Measurements from ENCODE around the gene MYL6.

DNA sequence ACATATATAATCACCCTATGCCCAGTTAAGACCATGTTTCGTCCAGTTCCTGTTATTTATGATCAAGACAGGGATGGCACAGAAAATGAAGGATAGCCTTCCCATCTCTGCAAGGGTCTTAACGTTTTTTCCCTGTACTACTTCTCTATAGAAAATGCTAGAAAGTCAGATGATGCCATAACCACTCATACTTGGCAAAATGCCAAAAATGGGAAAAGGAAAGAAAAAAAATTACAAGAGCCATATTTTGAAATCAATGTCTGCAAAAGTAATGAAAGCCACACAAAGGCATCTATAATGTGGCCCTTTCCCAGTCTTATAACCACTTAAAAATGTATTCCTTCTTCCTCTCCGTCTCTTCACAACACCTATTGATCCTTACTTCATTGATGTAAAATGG is 7.6 kb upstream of the MYL6 start:
- TF ChIP-seq, protein P1, sequence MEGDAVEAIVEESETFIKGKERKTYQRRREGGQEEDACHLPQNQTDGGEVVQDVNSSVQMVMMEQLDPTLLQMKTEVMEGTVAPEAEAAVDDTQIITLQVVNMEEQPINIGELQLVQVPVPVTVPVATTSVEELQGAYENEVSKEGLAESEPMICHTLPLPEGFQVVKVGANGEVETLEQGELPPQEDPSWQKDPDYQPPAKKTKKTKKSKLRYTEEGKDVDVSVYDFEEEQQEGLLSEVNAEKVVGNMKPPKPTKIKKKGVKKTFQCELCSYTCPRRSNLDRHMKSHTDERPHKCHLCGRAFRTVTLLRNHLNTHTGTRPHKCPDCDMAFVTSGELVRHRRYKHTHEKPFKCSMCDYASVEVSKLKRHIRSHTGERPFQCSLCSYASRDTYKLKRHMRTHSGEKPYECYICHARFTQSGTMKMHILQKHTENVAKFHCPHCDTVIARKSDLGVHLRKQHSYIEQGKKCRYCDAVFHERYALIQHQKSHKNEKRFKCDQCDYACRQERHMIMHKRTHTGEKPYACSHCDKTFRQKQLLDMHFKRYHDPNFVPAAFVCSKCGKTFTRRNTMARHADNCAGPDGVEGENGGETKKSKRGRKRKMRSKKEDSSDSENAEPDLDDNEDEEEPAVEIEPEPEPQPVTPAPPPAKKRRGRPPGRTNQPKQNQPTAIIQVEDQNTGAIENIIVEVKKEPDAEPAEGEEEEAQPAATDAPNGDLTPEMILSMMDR (IDR thresholded peaks at IDR 0.05; ENCODE audit: insufficient read depth, low read length), result no peak
- TF ChIP-seq POLR2AphosphoS5 (IDR thresholded peaks at IDR 0.05; ENCODE audit: low read depth), result no peak; the same call in 1 of the 2 replicates

All from HL-60 (cell line).